WTC11 (cell line): ENCODE results near the gene CACNG7. TPM values are rescaled to one million over a fixed set of nuclear protein-coding genes. Genes with fewer than 3 reads are reported as not detected.

ENCODE experiments used
- ATAC-seq: fragments of 200-7000 bp; cut with Tn5 transposase; 2 replicates; pipeline ENCODE4 v1.10.0; 2021; ENCODE audit warnings: mild to moderate bottlenecking, moderate library complexity
- CTCF ChIA-PET: fragments of 300-600 bp; sonication (Branson Sonifier 250); formaldehyde crosslinking; loops from one replicate; lab custom pipeline; 2021; ENCODE audit warnings: antibody characterized with exemption; lab: Charles Lee
- POLR2A ChIA-PET: fragments of 350-600 bp; sonication (Branson Sonifier 250); formaldehyde crosslinking; loops from one replicate; lab custom pipeline; 2021; ENCODE audit warnings: antibody characterized with exemption; lab: Charles Lee
- DNase-seq: peaks from one replicate; pipeline ENCODE4 v3.0.0; 2021; ENCODE audit warnings: low spot score
- H3K27ac Mint-ChIP-seq: 2 replicates; pipeline ENCODE4 v1.8.0; 2021; ENCODE audit warnings: mixed read lengths
- H3K27me3 Mint-ChIP-seq: 2 replicates; pipeline ENCODE4 v1.8.0; 2021; ENCODE audit warnings: low read depth, mild to moderate bottlenecking, moderate library complexity, mixed read lengths
- H3K36me3 Mint-ChIP-seq: 2 replicates; pipeline ENCODE4 v1.8.0; 2021; ENCODE audit warnings: mixed read lengths
- H3K4me1 Mint-ChIP-seq: 2 replicates; pipeline ENCODE4 v1.8.0; 2022; ENCODE audit warnings: mixed read lengths
- H3K4me3 Mint-ChIP-seq: 2 replicates; pipeline ENCODE4 v1.8.0; 2021; ENCODE audit warnings: mild to moderate bottlenecking, moderate library complexity, mixed read lengths
- H3K9me3 Mint-ChIP-seq: 2 replicates; pipeline ENCODE4 v1.8.0; 2021; ENCODE audit warnings: mixed read lengths
- FOXP1 ChIP-seq: sonication (generic); formaldehyde crosslinking; IDR thresholded peaks from 2 replicates; pipeline ENCODE4 v1.8.0; 2022; ENCODE audit warnings: missing genetic modification reagents, mild to moderate bottlenecking, moderate library complexity, borderline replicate concordance
- GTF2I ChIP-seq: fragments of 250-450 bp; sonication (Bioruptor Pico); conservative IDR thresholded peaks from 2 replicates; pipeline ENCODE4 v1.4.0; 2021; ENCODE audit warnings: mild to moderate bottlenecking
- TCF7 ChIP-seq: sonication (generic); formaldehyde crosslinking; IDR thresholded peaks from 2 replicates; pipeline ENCODE4 v1.8.0; 2022; ENCODE audit warnings: mild to moderate bottlenecking, low read depth, missing genetic modification reagents, moderate library complexity
- ZNF121 ChIP-seq: sonication (generic); formaldehyde crosslinking; IDR thresholded peaks from 2 replicates; pipeline ENCODE4 v1.8.0; 2023; ENCODE audit warnings: missing genetic modification reagents
- ZNF317 ChIP-seq: sonication (generic); formaldehyde crosslinking; IDR thresholded peaks from 2 replicates; pipeline ENCODE4 v1.8.1; 2023; ENCODE audit warnings: low read depth, mild to moderate bottlenecking, moderate library complexity, missing genetic modification reagents, borderline replicate concordance
- total RNA-seq: library from RNA; stranded (reverse); gene quantifications from 3 replicates; pipeline ENCODE4 v1.2.3, GENCODE V29; 2021
- TF ChIP-seq, protein P1 (sequence below): sonication (generic); formaldehyde crosslinking; IDR thresholded peaks from 2 replicates; pipeline ENCODE4 v1.8.0; 2022; ENCODE audit warnings: mild to moderate bottlenecking, missing genetic modification reagents
- TF ChIP-seq, protein P2 (sequence below): sonication (generic); formaldehyde crosslinking; IDR thresholded peaks from 2 replicates; pipeline ENCODE4 v1.8.1; 2023; ENCODE audit warnings: mild to moderate bottlenecking, missing genetic modification reagents, moderate library complexity
- TF ChIP-seq, protein P3 (sequence below): fragments of 250-450 bp; sonication (Bioruptor Pico); conservative IDR thresholded peaks from 2 replicates; pipeline ENCODE4 v1.9.0; 2021; ENCODE audit warnings: mild to moderate bottlenecking
- TF ChIP-seq, protein P4 (sequence below): fragments of 250-450 bp; sonication (Bioruptor Pico); IDR thresholded peaks from 2 replicates; pipeline ENCODE4 v1.9.0; 2021; ENCODE audit warnings: mild to moderate bottlenecking, borderline replicate concordance
- TF ChIP-seq, protein P5 (sequence below): sonication (generic); formaldehyde crosslinking; IDR thresholded peaks from 2 replicates; pipeline ENCODE4 v1.8.1; 2023; ENCODE audit warnings: mild to moderate bottlenecking, missing genetic modification reagents, borderline replicate concordance
- TF ChIP-seq, protein P6 (sequence below): fragments of 250-450 bp; sonication (Bioruptor Pico); IDR thresholded peaks from 2 replicates; pipeline ENCODE4 v1.9.0; 2021; ENCODE audit warnings: moderate library complexity, mild to moderate bottlenecking, inconsistent platforms, borderline replicate concordance
- TF ChIP-seq, protein P7 (sequence below): sonication (generic); formaldehyde crosslinking; IDR thresholded peaks from 2 replicates; pipeline ENCODE4 v1.8.0; 2023; ENCODE audit warnings: missing genetic modification reagents, mild to moderate bottlenecking, borderline replicate concordance

CACNG7 gene
- total RNA-seq, 1 experiment from 2014 or later: 33.3 TPM

DNA sequence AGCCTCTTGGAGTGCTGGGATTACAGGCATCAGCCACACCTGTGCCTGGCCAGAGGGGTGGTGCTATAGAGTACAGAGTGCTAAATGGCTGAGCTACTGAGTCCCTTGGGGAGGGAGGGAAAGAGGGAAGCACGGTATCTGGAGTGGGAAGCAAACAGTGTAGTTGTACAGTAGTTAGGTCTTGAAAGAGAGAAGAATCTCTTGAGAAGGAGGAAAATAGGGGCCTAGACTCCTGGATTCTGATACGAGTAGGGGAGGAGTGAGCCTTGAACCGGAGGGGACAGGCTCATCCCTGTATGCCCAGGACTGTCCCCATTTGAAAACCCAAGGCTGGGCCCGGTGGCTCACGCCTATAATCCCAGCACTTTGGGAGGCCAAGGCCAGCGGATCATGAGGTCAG is 36.3 kb upstream of the CACNG7 start (continued):
- TF ChIP-seq, protein P1, sequence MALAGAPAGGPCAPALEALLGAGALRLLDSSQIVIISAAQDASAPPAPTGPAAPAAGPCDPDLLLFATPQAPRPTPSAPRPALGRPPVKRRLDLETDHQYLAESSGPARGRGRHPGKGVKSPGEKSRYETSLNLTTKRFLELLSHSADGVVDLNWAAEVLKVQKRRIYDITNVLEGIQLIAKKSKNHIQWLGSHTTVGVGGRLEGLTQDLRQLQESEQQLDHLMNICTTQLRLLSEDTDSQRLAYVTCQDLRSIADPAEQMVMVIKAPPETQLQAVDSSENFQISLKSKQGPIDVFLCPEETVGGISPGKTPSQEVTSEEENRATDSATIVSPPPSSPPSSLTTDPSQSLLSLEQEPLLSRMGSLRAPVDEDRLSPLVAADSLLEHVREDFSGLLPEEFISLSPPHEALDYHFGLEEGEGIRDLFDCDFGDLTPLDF (CRISPR knock-in tag): no peak
- TF ChIP-seq, protein P2, sequence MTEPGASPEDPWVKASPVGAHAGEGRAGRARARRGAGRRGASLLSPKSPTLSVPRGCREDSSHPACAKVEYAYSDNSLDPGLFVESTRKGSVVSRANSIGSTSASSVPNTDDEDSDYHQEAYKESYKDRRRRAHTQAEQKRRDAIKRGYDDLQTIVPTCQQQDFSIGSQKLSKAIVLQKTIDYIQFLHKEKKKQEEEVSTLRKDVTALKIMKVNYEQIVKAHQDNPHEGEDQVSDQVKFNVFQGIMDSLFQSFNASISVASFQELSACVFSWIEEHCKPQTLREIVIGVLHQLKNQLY (CRISPR knock-in tag): no peak
- TF ChIP-seq, protein P3, sequence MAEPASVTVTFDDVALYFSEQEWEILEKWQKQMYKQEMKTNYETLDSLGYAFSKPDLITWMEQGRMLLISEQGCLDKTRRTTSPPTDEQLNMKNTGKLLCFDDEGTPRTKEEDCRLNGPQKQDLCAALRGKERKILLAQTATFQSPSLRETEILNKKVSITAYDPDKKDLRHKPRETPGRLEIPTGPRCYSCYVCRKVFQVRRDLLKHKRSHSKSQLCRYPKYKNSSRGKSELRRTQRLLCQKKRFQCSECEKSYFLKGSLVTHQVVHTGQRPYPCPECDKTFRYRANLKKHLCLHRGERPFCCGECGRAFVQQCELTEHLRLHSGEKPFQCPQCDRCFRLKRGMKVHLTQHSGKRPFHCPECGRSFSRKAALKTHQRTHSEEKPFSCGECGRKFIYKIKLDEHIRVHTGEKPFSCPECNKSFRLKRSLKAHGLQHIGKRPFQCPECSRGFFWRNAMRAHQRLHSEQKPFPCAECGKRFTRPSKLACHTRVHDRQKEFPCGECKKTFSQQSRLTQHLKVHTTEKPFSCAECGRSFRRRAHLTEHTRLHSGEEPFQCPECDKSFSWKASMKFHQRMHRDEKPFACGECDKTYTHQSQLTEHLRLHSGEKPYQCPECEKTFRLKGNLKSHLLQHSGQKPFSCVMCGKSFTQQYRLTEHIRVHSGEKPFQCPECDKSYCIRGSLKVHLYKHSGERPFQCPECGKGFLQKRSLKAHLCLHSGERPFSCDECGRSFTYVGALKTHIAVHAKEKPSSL (CRISPR knock-in tag): no peak
- no peak for TF ChIP-seq FOXP1 (CRISPR knock-in tag)
- no peak for TF ChIP-seq ZNF121 (CRISPR knock-in tag)
- no peak for TF ChIP-seq ZNF317 (CRISPR knock-in tag)
- TF ChIP-seq, protein P4, sequence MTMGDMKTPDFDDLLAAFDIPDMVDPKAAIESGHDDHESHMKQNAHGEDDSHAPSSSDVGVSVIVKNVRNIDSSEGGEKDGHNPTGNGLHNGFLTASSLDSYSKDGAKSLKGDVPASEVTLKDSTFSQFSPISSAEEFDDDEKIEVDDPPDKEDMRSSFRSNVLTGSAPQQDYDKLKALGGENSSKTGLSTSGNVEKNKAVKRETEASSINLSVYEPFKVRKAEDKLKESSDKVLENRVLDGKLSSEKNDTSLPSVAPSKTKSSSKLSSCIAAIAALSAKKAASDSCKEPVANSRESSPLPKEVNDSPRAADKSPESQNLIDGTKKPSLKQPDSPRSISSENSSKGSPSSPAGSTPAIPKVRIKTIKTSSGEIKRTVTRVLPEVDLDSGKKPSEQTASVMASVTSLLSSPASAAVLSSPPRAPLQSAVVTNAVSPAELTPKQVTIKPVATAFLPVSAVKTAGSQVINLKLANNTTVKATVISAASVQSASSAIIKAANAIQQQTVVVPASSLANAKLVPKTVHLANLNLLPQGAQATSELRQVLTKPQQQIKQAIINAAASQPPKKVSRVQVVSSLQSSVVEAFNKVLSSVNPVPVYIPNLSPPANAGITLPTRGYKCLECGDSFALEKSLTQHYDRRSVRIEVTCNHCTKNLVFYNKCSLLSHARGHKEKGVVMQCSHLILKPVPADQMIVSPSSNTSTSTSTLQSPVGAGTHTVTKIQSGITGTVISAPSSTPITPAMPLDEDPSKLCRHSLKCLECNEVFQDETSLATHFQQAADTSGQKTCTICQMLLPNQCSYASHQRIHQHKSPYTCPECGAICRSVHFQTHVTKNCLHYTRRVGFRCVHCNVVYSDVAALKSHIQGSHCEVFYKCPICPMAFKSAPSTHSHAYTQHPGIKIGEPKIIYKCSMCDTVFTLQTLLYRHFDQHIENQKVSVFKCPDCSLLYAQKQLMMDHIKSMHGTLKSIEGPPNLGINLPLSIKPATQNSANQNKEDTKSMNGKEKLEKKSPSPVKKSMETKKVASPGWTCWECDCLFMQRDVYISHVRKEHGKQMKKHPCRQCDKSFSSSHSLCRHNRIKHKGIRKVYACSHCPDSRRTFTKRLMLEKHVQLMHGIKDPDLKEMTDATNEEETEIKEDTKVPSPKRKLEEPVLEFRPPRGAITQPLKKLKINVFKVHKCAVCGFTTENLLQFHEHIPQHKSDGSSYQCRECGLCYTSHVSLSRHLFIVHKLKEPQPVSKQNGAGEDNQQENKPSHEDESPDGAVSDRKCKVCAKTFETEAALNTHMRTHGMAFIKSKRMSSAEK (CRISPR knock-in tag): no peak

DNA sequence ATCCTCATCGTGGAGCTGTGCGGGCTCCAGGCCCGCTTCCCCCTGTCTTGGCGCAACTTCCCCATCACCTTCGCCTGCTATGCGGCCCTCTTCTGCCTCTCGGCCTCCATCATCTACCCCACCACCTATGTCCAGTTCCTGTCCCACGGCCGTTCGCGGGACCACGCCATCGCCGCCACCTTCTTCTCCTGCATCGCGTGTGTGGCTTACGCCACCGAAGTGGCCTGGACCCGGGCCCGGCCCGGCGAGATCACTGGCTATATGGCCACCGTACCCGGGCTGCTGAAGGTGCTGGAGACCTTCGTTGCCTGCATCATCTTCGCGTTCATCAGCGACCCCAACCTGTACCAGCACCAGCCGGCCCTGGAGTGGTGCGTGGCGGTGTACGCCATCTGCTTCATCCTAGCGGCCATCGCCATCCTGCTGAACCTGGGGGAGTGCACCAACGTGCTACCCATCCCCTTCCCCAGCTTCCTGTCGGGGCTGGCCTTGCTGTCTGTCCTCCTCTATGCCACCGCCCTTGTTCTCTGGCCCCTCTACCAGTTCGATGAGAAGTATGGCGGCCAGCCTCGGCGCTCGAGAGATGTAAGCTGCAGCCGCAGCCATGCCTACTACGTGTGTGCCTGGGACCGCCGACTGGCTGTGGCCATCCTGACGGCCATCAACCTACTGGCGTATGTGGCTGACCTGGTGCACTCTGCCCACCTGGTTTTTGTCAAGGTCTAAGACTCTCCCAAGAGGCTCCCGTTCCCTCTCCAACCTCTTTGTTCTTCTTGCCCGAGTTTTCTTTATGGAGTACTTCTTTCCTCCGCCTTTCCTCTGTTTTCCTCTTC is 35.1 kb upstream of the CACNG7 start:
- no peak overlapping the region for H3K4me3 Mint-ChIP-seq
- ATAC-seq (no peak), DNase-seq (no peak)
- H3K9me3 Mint-ChIP-seq: no peaks in the 10 kb centered on the region
- peaks cover 41% of the 10 kb centered on the region for H3K36me3 Mint-ChIP-seq
- ChIA-PET POLR2A (no interaction called here), CTCF (interaction anchor here (0.5 to 1.6 kb wide), 5 partner anchors 24 to 156 kb away, joined by 4 to 7 read pairs (median 6); no protein-coding TSS in a partner anchor)
- H3K27ac Mint-ChIP-seq: peak overlapping the region; percentile 37
- H3K4me1 Mint-ChIP-seq: peaks cover 27% of the 10 kb centered on the region
- H3K27me3 Mint-ChIP-seq: no peaks in the 10 kb centered on the region
- TF ChIP-seq, protein P3 (CRISPR knock-in tag): no peak
- TF ChIP-seq, protein P5, sequence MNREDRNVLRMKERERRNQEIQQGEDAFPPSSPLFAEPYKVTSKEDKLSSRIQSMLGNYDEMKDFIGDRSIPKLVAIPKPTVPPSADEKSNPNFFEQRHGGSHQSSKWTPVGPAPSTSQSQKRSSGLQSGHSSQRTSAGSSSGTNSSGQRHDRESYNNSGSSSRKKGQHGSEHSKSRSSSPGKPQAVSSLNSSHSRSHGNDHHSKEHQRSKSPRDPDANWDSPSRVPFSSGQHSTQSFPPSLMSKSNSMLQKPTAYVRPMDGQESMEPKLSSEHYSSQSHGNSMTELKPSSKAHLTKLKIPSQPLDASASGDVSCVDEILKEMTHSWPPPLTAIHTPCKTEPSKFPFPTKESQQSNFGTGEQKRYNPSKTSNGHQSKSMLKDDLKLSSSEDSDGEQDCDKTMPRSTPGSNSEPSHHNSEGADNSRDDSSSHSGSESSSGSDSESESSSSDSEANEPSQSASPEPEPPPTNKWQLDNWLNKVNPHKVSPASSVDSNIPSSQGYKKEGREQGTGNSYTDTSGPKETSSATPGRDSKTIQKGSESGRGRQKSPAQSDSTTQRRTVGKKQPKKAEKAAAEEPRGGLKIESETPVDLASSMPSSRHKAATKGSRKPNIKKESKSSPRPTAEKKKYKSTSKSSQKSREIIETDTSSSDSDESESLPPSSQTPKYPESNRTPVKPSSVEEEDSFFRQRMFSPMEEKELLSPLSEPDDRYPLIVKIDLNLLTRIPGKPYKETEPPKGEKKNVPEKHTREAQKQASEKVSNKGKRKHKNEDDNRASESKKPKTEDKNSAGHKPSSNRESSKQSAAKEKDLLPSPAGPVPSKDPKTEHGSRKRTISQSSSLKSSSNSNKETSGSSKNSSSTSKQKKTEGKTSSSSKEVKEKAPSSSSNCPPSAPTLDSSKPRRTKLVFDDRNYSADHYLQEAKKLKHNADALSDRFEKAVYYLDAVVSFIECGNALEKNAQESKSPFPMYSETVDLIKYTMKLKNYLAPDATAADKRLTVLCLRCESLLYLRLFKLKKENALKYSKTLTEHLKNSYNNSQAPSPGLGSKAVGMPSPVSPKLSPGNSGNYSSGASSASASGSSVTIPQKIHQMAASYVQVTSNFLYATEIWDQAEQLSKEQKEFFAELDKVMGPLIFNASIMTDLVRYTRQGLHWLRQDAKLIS (CRISPR knock-in tag): no peak
- TF ChIP-seq GTF2I (CRISPR knock-in tag): no peak
- TF ChIP-seq TCF7 (CRISPR knock-in tag): no peak
- TF ChIP-seq, protein P6, sequence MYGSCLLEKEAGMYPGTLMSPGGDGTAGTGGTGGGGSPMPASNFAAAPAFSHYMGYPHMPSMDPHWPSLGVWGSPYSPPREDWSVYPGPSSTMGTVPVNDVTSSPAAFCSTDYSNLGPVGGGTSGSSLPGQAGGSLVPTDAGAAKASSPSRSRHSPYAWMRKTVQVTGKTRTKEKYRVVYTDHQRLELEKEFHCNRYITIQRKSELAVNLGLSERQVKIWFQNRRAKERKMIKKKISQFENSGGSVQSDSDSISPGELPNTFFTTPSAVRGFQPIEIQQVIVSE: no peak
- TF ChIP-seq, protein P7, sequence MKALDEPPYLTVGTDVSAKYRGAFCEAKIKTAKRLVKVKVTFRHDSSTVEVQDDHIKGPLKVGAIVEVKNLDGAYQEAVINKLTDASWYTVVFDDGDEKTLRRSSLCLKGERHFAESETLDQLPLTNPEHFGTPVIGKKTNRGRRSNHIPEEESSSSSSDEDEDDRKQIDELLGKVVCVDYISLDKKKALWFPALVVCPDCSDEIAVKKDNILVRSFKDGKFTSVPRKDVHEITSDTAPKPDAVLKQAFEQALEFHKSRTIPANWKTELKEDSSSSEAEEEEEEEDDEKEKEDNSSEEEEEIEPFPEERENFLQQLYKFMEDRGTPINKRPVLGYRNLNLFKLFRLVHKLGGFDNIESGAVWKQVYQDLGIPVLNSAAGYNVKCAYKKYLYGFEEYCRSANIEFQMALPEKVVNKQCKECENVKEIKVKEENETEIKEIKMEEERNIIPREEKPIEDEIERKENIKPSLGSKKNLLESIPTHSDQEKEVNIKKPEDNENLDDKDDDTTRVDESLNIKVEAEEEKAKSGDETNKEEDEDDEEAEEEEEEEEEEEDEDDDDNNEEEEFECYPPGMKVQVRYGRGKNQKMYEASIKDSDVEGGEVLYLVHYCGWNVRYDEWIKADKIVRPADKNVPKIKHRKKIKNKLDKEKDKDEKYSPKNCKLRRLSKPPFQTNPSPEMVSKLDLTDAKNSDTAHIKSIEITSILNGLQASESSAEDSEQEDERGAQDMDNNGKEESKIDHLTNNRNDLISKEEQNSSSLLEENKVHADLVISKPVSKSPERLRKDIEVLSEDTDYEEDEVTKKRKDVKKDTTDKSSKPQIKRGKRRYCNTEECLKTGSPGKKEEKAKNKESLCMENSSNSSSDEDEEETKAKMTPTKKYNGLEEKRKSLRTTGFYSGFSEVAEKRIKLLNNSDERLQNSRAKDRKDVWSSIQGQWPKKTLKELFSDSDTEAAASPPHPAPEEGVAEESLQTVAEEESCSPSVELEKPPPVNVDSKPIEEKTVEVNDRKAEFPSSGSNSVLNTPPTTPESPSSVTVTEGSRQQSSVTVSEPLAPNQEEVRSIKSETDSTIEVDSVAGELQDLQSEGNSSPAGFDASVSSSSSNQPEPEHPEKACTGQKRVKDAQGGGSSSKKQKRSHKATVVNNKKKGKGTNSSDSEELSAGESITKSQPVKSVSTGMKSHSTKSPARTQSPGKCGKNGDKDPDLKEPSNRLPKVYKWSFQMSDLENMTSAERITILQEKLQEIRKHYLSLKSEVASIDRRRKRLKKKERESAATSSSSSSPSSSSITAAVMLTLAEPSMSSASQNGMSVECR (CRISPR knock-in tag): no peak
